Ishikawa (cell line): Measurements from ENCODE around the gene ADGRG6.

Experiments
- CEBPB ChIP-seq: IDR thresholded peaks from 2 replicates; pipeline ENCODE4 v1.6.1; 2012
- CREB1 ChIP-seq: IDR thresholded peaks from 2 replicates; pipeline ENCODE4 v1.6.1; 2012; ENCODE audit warnings: low read depth
- EGR1 ChIP-seq: IDR thresholded peaks from 2 replicates; pipeline ENCODE4 v1.6.1; 2012
- EP300 ChIP-seq: IDR thresholded peaks from 2 replicates; pipeline ENCODE4 v1.6.1; 2012; ENCODE audit warnings: borderline replicate concordance
- FOXM1 ChIP-seq: IDR thresholded peaks from 2 replicates; pipeline ENCODE4 v1.6.1; 2012; ENCODE audit warnings: low read depth, borderline replicate concordance
- MAX ChIP-seq: IDR thresholded peaks from 2 replicates; pipeline ENCODE4 v1.6.1; 2012
- NFIC ChIP-seq: IDR thresholded peaks from 2 replicates; pipeline ENCODE4 v1.6.1; 2012
- RAD21 ChIP-seq: IDR thresholded peaks from 2 replicates; pipeline ENCODE4 v1.6.1; 2012; ENCODE audit warnings: low read depth
- REST ChIP-seq: IDR thresholded peaks from 2 replicates; pipeline ENCODE4 v1.6.1; 2012; ENCODE audit warnings: low read depth, mild to moderate bottlenecking
- TAF1 ChIP-seq: IDR thresholded peaks from 2 replicates; pipeline ENCODE4 v1.6.1; 2012; ENCODE audit warnings: low read depth, mild to moderate bottlenecking
- TCF12 ChIP-seq: IDR thresholded peaks from 2 replicates; pipeline ENCODE4 v1.6.1; 2012; ENCODE audit warnings: low read depth
- TEAD4 ChIP-seq: IDR thresholded peaks from 2 replicates; pipeline ENCODE4 v1.6.1; 2012
- USF1 ChIP-seq: IDR thresholded peaks from 2 replicates; pipeline ENCODE4 v1.6.1; 2012
- YY1 ChIP-seq: IDR thresholded peaks from 2 replicates; pipeline ENCODE4 v1.6.1; 2012; ENCODE audit warnings: low read depth
- ZBTB7A ChIP-seq: IDR thresholded peaks from 2 replicates; pipeline ENCODE4 v1.6.1; 2012; ENCODE audit warnings: low read depth

ADGRG6 gene

GRCh38 chr6:142341855-142342330 lies 40.1 kb downstream of the ADGRG6 start:
- no peak for TF ChIP-seq ZBTB7A

GRCh38 chr6:142342986-142343385 lies 41.2 kb downstream of the ADGRG6 start:
- TF ChIP-seq TAF1 (no peak), TEAD4 (no peak), TCF12 (no peak), CREB1 (no peak), RAD21 (no peak), FOXM1 (no peak), YY1 (no peak), MAX (no peak), REST (no peak), ZBTB7A (no peak), CEBPB (no peak), EGR1 (no peak), NFIC (no peak), EP300 (no peak), USF1 (no peak)

- no peak for TF ChIP-seq TAF1
- TF ChIP-seq RAD21 = no peak
- no peak for TF ChIP-seq TCF12
- no peak for TF ChIP-seq CREB1
These were observed 42.1 kb downstream of the ADGRG6 start for GRCh38 chr6:142343938-142344337.

GRCh38 chr6:142345261-142345660 lies 43.5 kb downstream of the ADGRG6 start:
- TF ChIP-seq ZBTB7A (no peak), CREB1 (no peak), TEAD4 (no peak), TAF1 (no peak), USF1 (no peak), RAD21 (no peak), CEBPB (no peak), REST (no peak), TCF12 (no peak), MAX (no peak), EP300 (no peak)

- TF ChIP-seq TEAD4 (no peak), USF1 (no peak), EP300 (no peak), RAD21 (no peak), YY1 (no peak), ZBTB7A (no peak), FOXM1 (no peak), CREB1 (no peak), MAX (no peak), EGR1 (no peak), NFIC (no peak), TAF1 (no peak), CEBPB (no peak)
These were observed 47.5 kb downstream of the ADGRG6 start for GRCh38 chr6:142349215-142349823.

- TF ChIP-seq TAF1 (no peak), EP300 (no peak), MAX (no peak), ZBTB7A (no peak), USF1 (no peak), CREB1 (no peak)
These were observed 48.5 kb downstream of the ADGRG6 start for GRCh38 chr6:142350309-142350708.
